Left lung (tissue), 10 donors: Measurements from ENCODE around the gene TEAD1. TPM values are rescaled to one million over a fixed set of nuclear protein-coding genes. Genes with fewer than 3 reads are reported as not detected.

ENCODE experiments used
- ATAC-seq: fragments of 200-7000 bp; cut with Tn5 transposase; one replicate; pipeline ENCODE4 v1.9.1; 2020; ENCODE audit warnings: moderate library complexity
- DNase-seq, 4 donors: peaks; one replicate each; pipeline ENCODE4 v3.0.0-alpha.2; 2013 to 2020
- H3K27ac ChIP-seq, 2 donors: fragments of 200-600 bp; sonication (generic) in 1 of 2; one replicate each; pipeline versions ENCODE4 v1.5.0 to v1.8.0; 2020 to 2021
- H3K27me3 ChIP-seq, 2 donors: fragments of 200-600 bp; sonication (generic) in 1 of 2; one replicate each; pipeline versions ENCODE4 v1.5.0 to v1.8.0; 2020 to 2021
- H3K36me3 ChIP-seq, 2 donors: fragments of 200-600 bp; sonication (generic) in 1 of 2; one replicate each; pipeline versions ENCODE4 v1.5.0 to v1.8.0; 2020 to 2021
- H3K4me1 ChIP-seq, 2 donors: fragments of 200-600 bp; one replicate each; pipeline ENCODE4 v1.8.0; 2021
- H3K4me3 ChIP-seq, 2 donors: fragments of 200-600 bp; sonication (generic) in 1 of 2; one replicate each; pipeline versions ENCODE4 v1.5.0 to v1.8.0; 2020 to 2021; ENCODE audit warnings: mild to moderate bottlenecking in 1 of 2
- H3K9me3 ChIP-seq, 2 donors: fragments of 200-600 bp; sonication (generic) in 1 of 2; one replicate each; pipeline versions ENCODE4 v1.5.0 to v1.8.0; 2020 to 2021
- CTCF ChIP-seq, 2 donors: fragments of 200-600 bp; sonication (generic) in 1 of 2; IDR thresholded peaks; one replicate each; pipeline versions ENCODE4 v1.5.0 to v1.8.0; 2021; ENCODE audit warnings: antibody characterized with exemption in 2 of 2
- intact Hi-C, 2 donors: fragments of 100-400 bp; cut with DNase I; formaldehyde crosslinking; loops; one replicate each; pipeline versions ENCODE4 v1.11.2 to v1.14.2; 2022
- polyA plus RNA-seq, 6 donors: library from polyadenylated mRNA; unstranded; fragments of 120-200 nt; gene quantifications; one replicate each; pipeline ENCODE4 v1.2.1, GENCODE V29; 2013; ENCODE audit not compliant: insufficient read length in 6 of 6
- total RNA-seq, 2 donors: library from RNA; stranded (reverse); fragmentation: NEBNext Ultra II Directional; extraction: Animal tissue kit (Norgen Biotek cat#: 25700); gene quantifications; one replicate each; pipeline ENCODE4 v1.2.1, GENCODE V29; 2021
- donor health status: DM: no; HTN: yes; CAD: no.
- donor health status: DM: no; HTN: no; CAD: no.

TEAD1 gene
- total and polyA plus RNA-seq, 8 donors: 58.1 to 106 (median 86.9) TPM

GRCh38 chr11:12927221-12927620 is 253.0 kb downstream of the TEAD1 start:
- Histone ChIP-seq H3K9me3 (no peaks in the 10 kb centered on the region), H3K4me3 (no peak overlapping the region), H3K4me1 (no peaks in the 10 kb centered on the region), H3K27ac (no peak overlapping the region), H3K36me3 (peaks cover 0 to 19% of the 10 kb centered on the region in 2 donors), H3K27me3 (no peaks in the 10 kb centered on the region)
- DNase-seq (no peak), ATAC-seq (no peak)
- intact Hi-C loops: no loop called here
- no peak for TF ChIP-seq CTCF (IDR thresholded peaks at IDR 0.05)

GRCh38 chr11:12927886-12928285 is 253.7 kb downstream of the TEAD1 start:
- Histone ChIP-seq H3K9me3 (no peaks in the 10 kb centered on the region), H3K27me3 (no peaks in the 10 kb centered on the region), H3K4me3 (no peak overlapping the region), H3K27ac (no peak overlapping the region), H3K4me1 (no peaks in the 10 kb centered on the region), H3K36me3 (peaks cover 0 to 25% of the 10 kb centered on the region in 2 donors)
- intact Hi-C loops: no loop called here
- ATAC-seq (no peak), DNase-seq (no peak)
- TF ChIP-seq CTCF (IDR thresholded peaks at IDR 0.05): no peak

GRCh38 chr11:12930850-12931249 is 256.6 kb downstream of the TEAD1 start:
- H3K36me3 ChIP-seq: peaks cover 0 to 18% of the 10 kb centered on the region in 2 donors
- DNase-seq: no peak
- no peak overlapping the region for H3K27ac ChIP-seq
- H3K27me3 ChIP-seq: no peaks in the 10 kb centered on the region
- H3K9me3 ChIP-seq: no peaks in the 10 kb centered on the region
- no peak for TF ChIP-seq CTCF (IDR thresholded peaks at IDR 0.05)
- H3K4me3 ChIP-seq: no peak overlapping the region
- no peaks in the 10 kb centered on the region for H3K4me1 ChIP-seq
- no peak for ATAC-seq
- intact Hi-C loops: no loop called here

- Histone ChIP-seq H3K4me1 (no peaks in the 10 kb centered on the region), H3K27ac (no peak overlapping the region), H3K27me3 (no peaks in the 10 kb centered on the region), H3K9me3 (no peaks in the 10 kb centered on the region), H3K4me3 (no peak overlapping the region), H3K36me3 (peaks cover 0 to 18% of the 10 kb centered on the region in 2 donors)
- intact Hi-C loops: no loop called here
- ATAC-seq: no peak
- TF ChIP-seq CTCF (IDR thresholded peaks at IDR 0.05): no peak
- no peak for DNase-seq
Measured at GRCh38 chr11:12932485-12932884, 258.3 kb downstream of the TEAD1 start.

- Histone ChIP-seq H3K9me3 (no peaks in the 10 kb centered on the region), H3K4me3 (no peak overlapping the region), H3K27me3 (no peaks in the 10 kb centered on the region), H3K4me1 (no peaks in the 10 kb centered on the region), H3K27ac (no peak overlapping the region), H3K36me3 (peaks cover 0 to 31% of the 10 kb centered on the region in 2 donors)
- no peak for ATAC-seq
- intact Hi-C loops: no loop called here
- no peak for DNase-seq
- TF ChIP-seq CTCF (IDR thresholded peaks at IDR 0.05): no peak
Measured at GRCh38 chr11:12936200-12936599, 262.0 kb downstream of the TEAD1 start.
